GM21515 (cell line): ENCODE data around the gene TRAK1.

Source experiments
- ATAC-seq: cut with Tn5 transposase; IDR thresholded peaks from one replicate; pipeline ENCODE4 v1.9.1; 2021; ENCODE audit not compliant: unreplicated experiment

TRAK1 gene

GRCh38 chr3:42228796-42229195 is 137.6 kb downstream of the TRAK1 start:
- ATAC-seq: no peak

GRCh38 chr3:42229266-42229941 is 138.2 kb downstream of the TRAK1 start:
- no peak for ATAC-seq

GRCh38 chr3:42229942-42230688 is 139.0 kb downstream of the TRAK1 start:
- no peak for ATAC-seq

- no peak for ATAC-seq
Measured at GRCh38 chr3:42230860-42231259, 139.7 kb downstream of the TRAK1 start.

GRCh38 chr3:42235532-42235931 is 144.4 kb downstream of the TRAK1 start:
- ATAC-seq: no peak

GRCh38 chr3:42236611-42237010 is 145.5 kb downstream of the TRAK1 start:
- ATAC-seq: no peak

GRCh38 chr3:42246091-42246490 is 154.9 kb downstream of the TRAK1 start:
- no peak for ATAC-seq

GRCh38 chr3:42247576-42248027 is 156.4 kb downstream of the TRAK1 start:
- ATAC-seq: no peak

- ATAC-seq: no peak
Measured at GRCh38 chr3:42250761-42251160, 159.6 kb downstream of the TRAK1 start.

- ATAC-seq: no peak
Measured at GRCh38 chr3:42254566-42254965, 163.4 kb downstream of the TRAK1 start.

GRCh38 chr3:42256135-42256819 is 165.1 kb downstream of the TRAK1 start:
- ATAC-seq: no peak

- ATAC-seq: no peak
Measured at GRCh38 chr3:42257007-42257406, 165.8 kb downstream of the TRAK1 start.

- no peak for ATAC-seq
Measured at GRCh38 chr3:42262525-42262924, 171.4 kb downstream of the TRAK1 start.

GRCh38 chr3:42263354-42264346 is 172.5 kb downstream of the TRAK1 start:
- no peak for ATAC-seq

- no peak for ATAC-seq
Measured at GRCh38 chr3:42264399-42265058, 173.4 kb downstream of the TRAK1 start.

GRCh38 chr3:42265059-42265991 is 174.2 kb downstream of the TRAK1 start:
- ATAC-seq: no peak

GRCh38 chr3:42266085-42266484 is 174.9 kb downstream of the TRAK1 start, which contains the start of gene CCK:
CCK (minus strand) TSS chr3:42266185; CDS start chr3:42263630, 2,555 bp downstream.
- ATAC-seq: no peak

GRCh38 chr3:42267878-42268277 is 176.7 kb downstream of the TRAK1 start:
- ATAC-seq: no peak

GRCh38 chr3:42269647-42270046 is 178.5 kb downstream of the TRAK1 start:
- ATAC-seq: no peak
